ENCODE measurements around the gene CAPN12.
"Not testable (repeated sequence)": the region's sequence is repeated elsewhere in the genome, so short reads cannot be mapped to it uniquely, and the experiment has no call there.

The CAPN12 gene, protein sequence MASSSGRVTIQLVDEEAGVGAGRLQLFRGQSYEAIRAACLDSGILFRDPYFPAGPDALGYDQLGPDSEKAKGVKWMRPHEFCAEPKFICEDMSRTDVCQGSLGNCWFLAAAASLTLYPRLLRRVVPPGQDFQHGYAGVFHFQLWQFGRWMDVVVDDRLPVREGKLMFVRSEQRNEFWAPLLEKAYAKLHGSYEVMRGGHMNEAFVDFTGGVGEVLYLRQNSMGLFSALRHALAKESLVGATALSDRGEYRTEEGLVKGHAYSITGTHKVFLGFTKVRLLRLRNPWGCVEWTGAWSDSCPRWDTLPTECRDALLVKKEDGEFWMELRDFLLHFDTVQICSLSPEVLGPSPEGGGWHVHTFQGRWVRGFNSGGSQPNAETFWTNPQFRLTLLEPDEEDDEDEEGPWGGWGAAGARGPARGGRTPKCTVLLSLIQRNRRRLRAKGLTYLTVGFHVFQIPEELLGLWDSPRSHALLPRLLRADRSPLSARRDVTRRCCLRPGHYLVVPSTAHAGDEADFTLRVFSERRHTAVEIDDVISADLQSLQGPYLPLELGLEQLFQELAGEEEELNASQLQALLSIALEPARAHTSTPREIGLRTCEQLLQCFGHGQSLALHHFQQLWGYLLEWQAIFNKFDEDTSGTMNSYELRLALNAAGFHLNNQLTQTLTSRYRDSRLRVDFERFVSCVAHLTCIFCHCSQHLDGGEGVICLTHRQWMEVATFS

DNA sequence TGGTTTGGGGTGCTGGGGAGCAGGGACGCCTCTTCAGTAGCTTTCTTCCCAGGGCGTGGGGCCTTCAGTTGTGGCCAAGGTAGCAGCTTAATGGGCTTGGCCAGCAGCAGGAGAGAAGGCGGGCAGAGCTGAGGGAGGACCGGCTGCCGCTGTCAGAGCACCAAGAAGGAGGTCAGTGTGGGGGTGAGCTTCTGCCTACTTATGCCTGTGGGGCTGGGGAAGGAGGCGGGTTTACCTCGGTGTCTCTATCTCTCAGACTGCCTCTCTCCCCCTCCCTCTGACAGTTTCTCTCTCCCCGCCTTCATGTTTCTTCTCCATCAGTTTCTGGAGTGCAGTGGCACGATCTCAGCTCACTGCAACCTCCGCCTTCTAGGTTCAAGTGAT is at the start of gene CAPN12:
Gene CAPN12 (minus strand): TSS at position 177 of the 384 bp plus-strand sequence. CDS start 309 bp downstream, outside the sequence.
- no peak within 1 kb of the TSS for H3K4me3 ChIP-seq (ENCODE audit: low read length)
- TF ChIP-seq, protein P1, sequence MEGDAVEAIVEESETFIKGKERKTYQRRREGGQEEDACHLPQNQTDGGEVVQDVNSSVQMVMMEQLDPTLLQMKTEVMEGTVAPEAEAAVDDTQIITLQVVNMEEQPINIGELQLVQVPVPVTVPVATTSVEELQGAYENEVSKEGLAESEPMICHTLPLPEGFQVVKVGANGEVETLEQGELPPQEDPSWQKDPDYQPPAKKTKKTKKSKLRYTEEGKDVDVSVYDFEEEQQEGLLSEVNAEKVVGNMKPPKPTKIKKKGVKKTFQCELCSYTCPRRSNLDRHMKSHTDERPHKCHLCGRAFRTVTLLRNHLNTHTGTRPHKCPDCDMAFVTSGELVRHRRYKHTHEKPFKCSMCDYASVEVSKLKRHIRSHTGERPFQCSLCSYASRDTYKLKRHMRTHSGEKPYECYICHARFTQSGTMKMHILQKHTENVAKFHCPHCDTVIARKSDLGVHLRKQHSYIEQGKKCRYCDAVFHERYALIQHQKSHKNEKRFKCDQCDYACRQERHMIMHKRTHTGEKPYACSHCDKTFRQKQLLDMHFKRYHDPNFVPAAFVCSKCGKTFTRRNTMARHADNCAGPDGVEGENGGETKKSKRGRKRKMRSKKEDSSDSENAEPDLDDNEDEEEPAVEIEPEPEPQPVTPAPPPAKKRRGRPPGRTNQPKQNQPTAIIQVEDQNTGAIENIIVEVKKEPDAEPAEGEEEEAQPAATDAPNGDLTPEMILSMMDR (IDR thresholded peaks at IDR 0.05; ENCODE audit: insufficient read depth, low read depth, low read length, missing control alignments) = no peak
- no peak for DNase-seq (ENCODE audit: low read depth)

DNA sequence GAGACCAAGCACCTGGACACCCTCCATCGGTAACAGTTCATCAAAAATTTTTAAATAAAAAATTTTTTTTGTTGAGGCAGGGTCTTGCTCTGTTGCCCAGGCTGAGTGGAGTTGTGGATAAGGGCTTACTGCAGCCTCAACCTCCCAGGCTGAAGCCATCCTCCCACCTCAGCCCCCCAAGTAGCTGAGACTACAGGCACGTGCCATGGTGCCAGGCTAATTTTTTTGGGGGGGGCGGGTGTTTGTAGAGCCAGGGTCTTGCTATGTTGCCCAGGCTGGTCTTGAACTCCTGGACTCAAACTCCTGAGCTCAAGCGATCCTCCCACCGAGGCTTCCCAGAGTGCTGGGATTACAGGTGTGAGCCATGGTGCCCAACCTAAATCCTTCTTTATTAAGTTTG is 49.4 kb upstream of the CAPN12 start:
- TF ChIP-seq, protein P1 (IDR thresholded peaks at IDR 0.05; ENCODE audit: insufficient read depth, low read depth, low read length, missing control alignments) = no peak
- no peak overlapping the region for H3K4me3 ChIP-seq (ENCODE audit: low read length)
- DNase-seq (ENCODE audit: low read depth) = no peak

DNA sequence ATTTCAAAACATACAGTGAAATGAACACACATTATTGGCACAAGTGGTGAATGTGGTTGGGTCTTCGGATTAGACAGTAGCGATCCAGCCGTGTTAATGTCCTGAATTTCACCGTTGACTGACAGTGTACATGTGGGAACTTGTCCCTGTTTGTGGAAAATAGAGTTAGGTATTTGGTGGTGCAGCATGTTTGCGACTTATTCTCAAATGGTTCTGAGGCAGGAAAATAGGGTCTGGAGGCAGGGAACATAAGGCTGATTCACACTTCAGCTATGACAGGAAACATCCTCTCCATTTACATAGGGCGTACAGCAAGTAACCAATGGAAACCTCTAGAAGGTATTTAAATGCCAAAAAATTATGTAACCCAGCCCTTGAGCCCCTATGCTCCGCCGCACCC is 48.9 kb upstream of the CAPN12 start:
- H3K4me3 ChIP-seq (ENCODE audit: low read length) = no peak overlapping the region
- TF ChIP-seq, protein P1 (IDR thresholded peaks at IDR 0.05; ENCODE audit: insufficient read depth, low read depth, low read length, missing control alignments) = no peak
- DNase-seq (ENCODE audit: low read depth) = peak; percentile 97

DNA sequence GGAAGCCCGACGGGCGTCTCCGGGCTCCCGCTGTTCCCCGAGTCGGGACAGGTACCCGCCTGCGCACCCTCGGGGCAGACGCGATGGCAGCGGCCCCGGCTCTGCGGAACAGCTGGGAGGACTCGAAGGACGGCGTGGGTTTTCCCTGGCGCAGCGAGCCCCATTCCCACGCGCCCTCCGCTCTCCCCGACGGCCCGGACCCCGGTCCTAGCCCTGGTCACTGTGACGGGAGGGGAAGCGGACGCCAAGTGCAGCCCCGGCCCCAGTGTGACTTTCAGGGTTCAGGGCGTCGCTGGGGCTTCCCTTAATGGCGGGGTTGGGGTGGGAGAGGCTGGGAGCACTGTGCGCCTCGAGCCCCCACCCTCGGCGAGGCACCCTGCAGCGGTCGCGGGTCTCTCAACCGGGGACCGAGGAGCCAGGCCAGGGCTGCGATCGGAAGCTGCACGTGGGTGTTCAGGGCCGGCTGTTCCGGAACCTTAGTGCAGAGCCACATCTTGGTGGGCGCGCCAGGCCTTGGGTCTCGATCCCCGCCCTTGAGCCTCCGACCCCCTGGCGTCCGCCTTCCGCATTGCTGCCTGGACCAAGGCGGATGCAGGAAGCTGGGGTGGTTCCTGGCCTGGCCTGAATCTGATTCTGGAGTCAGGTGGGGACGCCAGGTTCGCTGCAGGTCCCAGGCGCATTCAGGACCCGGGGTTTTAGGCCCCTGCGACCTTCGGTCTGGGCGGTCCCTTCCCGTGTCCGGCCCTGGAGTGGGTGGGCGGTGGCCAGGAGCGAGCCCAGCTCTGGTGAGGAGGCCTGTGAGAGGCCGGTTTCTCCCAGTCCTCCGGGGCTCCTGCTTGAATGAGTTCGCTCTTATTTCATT is 48.2 kb upstream of the CAPN12 start:
- H3K4me3 ChIP-seq (ENCODE audit: low read length) = peak overlapping the region; percentile 14
- TF ChIP-seq, protein P1 (IDR thresholded peaks at IDR 0.05; ENCODE audit: insufficient read depth, low read depth, low read length, missing control alignments) = peak; percentile 33
- DNase-seq (ENCODE audit: low read depth) = peak; percentile 38

DNA sequence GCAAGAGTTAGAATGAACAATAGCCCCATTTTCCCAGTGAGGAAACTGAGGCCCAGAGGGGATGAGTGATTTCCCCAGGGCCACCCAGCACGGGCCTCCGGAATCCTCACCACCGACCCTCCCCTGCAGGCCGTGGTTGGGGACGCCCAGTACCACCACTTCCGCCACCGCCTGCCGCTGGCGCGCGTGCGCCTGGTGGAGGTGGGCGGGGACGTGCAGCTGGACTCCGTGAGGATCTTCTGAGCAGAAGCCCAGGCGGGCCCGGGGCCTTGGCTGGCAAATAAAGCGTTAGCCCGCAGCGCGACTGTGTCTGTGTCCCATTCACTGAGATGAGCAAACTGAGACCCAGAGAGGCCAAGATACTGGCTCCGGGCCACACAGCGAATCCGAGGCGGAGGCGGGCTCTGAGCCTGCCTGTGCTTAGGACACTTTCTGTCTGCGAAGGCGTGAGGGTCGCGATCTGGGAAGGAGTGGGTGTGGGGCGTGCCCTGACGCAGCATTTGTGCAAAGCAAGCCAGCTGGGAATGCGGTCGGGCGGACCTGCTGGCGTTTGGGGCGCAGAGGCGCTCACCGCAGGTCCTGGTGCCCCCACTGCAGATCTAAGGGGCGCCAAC is 47.3 kb upstream of the CAPN12 start:
- not testable (repeated sequence) for H3K4me3 ChIP-seq (ENCODE audit: low read length); DNase-seq (ENCODE audit: low read depth)

DNA sequence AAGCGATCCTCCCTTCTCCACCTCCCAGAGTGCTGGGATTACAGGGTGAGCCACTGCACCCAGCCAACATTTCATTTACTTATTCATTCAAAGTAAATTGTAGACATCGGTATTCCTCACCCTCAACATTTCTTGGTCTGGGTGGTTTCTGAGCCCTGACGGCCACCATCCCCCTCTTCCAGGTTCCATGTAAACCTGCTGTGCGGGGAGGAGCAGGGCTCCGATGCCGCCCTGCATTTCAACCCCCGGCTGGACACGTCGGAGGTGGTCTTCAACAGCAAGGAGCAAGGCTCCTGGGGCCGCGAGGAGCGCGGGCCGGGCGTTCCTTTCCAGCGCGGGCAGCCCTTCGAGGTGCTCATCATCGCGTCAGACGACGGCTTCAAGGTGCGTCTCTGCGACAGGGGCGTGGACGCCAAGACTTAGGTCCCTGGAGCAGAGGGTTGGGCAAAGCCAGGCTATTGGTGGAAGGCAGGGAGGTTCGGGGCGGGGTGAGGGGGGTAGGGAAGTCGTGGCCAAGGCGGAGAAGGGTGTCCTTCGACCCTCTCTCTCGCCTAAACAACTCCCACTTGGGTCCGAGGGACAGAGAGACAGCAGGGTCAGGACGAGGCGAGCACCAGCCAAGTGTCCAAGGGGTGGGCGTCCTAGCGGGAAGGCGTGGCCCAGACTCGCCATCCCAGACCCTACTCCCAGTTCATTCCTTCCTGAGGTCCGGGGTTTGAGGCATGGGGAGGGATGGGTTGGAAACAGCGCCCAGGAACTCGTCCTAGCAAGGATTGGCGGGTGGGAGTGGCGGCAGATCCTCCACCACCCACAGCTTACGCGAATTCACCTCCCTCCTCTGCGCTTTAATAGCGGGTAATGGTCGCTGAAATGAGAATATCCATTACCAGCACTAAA is 46.5 kb upstream of the CAPN12 start:
- DNase-seq (ENCODE audit: low read depth) = not testable (repeated sequence)
- peak overlapping the region; percentile 34 for H3K4me3 ChIP-seq (ENCODE audit: low read length)

Data from epithelial cell of esophagus (primary cell).